GM21515 (cell line): Measurements from ENCODE around the gene CDC14B.

Experiments
- ATAC-seq: cut with Tn5 transposase; IDR thresholded peaks from one replicate; pipeline ENCODE4 v1.9.1; 2021; ENCODE audit not compliant: unreplicated experiment

CDC14B gene

DNA sequence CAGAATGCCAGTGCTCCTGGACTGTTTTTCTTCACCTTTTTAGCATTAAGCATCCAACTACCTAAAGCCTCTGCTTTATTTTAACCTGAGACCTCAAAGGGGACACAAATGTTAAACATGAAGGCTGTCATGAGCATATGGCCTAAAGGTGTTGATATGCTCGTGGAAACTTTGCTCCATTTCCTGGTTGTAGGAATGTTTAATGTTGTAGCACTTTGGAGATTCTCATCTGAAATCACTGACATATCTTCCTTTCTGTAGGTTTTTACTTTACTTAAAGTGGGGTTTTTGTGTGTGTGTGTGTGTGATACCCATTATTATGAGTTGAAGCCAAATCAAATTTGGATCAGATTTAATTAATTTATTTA is 132.6 kb downstream of the CDC14B start:
- ATAC-seq: no peak

DNA sequence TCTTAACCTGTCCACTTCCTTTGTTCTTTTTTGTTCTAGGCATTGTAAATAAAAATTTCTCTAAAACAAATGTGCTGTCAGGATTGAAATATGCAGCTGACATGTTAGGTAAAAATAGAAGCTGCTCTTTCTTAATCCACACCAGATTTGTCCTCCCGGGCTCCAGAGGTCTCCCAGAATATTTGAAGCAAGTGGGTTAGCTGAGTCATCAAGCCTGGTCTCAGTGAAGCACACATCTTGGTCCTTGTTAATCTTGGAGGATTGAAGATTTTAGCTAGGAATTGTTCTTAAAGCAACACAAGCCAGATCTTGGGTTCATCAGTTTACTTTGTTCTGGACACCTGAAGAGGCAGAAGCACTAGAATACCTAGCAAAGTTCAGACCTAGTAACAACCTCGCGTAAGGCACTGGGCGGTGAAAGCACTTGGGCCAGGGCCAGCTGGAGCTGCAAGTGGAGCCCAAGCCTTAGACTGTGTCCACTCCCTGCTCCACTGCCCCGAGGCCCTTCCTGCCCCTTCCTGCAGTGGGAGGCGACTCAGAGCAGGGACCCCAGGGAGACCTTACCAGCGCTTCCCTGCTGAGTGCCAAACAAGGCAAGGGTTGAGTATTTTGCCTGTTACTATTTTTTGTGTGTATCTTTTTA is 133.1 kb downstream of the CDC14B start:
- ATAC-seq: no peak

DNA sequence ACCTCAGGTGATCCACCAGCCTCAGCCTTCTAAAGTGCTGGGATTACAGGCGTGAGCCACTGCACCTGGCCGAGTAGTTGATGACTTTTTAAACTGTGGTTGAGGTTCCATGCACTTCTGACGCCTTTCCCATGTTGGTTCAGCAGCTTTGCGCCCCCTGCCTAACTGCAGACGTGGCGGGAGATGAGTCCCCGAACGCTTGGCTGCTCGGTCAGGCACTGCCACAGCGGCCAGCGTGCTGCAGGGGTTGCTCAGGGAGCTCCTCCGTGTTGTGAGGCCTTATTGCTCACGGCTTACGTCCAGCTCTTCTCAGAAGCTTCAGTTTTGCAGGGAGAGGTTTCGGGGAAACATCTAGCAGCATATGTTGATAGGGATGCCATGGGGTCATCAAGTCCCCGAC is 134.4 kb downstream of the CDC14B start:
- ATAC-seq: no peak

DNA sequence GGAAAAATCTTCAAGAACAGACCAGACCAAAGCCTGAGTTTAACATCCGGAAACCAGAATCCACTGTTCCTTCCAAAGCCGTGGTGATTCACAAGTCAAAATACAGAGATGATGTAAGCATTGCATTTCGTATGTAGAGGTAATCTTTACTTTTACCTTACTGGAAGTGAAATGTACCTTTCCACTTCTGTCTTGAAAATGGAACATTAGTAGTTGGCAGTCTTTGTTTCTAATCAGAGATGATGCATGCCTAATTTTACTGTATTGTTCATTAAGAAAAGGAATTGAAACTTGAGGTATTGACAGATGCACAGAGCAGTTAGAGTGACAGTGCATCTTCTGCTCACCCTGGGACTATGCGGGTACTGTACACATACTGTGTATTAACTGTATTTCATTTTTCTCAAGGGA is 135.1 kb downstream of the CDC14B start:
- ATAC-seq: peak; percentile 90

DNA sequence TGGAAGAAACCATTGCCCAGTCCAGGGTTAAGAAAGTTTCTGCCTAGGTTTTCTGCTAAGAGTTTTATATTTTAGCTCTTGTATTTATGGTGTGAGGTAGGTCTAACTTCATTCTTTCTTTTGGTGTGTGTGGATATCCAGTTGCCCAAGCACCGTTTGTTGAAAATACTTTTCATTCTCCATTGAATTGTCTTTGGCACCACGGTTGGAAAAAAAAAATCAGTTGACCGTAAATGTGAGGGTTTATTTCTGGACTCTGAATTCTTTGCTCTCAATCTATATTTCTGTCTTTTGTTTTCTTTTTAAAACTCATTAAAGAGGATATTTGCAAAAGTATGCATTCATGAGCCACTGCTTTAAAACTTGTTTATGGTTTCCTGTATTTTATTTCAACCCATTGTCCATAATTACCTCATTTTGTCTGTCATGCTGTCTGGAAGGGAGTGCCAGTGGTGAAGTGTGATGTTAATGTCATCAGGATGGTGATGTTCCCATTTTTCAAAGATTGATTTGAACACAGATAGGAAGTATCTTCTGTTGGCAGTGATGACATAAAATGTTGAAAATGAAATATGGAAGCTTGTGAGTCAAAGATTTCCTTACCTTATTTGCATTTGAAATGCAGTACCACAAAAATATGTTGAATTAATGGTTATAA is 135.8 kb downstream of the CDC14B start:
- no peak for ATAC-seq

DNA sequence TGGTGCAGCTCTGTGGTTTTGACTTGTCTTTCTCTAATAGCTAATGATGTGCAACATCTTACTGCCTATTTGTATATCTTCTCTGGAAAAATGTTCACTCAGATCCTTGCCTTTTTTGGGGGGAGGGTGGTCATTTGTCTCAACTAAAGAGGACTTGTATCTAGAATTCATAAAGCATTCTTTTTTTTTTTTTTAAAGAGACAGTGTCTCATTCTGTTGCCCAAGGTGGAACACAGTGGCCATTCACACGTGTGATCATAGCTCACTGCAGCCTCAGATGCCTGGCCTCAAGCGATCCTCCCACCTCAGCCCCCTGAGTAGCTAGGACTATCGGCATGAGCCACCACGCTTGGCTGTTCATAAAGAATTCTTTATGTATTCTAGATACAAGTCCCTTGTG is 136.4 kb downstream of the CDC14B start:
- ATAC-seq: no peak

DNA sequence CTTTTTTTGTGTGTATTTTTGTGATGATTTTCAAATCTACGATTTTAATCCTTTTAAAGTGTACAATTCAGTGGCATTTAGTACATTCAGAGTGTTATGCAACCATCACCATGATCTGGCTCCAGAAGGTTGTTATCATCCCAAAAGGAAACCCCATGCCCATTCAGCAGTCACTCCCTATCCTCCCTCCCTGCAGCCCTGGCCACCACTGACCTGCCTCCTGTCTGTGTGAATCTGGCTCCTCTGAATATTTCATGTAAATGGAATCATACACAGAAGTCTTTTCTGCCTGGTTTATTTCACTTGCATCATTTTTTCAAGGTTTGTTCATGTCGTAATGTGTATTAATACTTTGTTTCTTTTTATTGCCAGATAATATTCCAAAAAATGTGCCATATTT is 137.2 kb downstream of the CDC14B start:
- no peak for ATAC-seq

DNA sequence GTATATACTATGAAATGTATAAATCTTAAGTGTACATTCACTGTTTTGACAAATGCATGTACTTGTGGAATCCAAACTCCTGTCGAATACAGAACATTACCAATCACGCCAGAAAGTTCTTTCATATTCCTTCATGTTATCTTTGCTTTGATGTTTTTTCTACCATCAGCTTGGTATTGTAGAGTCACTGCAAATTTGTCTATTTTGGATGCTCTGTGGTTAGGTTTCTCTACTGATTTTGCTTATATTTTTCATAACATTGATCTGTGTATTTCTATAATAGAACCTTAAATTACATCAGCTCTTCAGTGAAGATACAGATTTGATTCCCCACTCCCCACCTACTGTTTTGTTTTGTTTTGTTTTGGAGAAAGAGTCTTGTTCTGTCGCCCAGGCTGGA is 138.9 kb downstream of the CDC14B start:
- ATAC-seq: no peak

DNA sequence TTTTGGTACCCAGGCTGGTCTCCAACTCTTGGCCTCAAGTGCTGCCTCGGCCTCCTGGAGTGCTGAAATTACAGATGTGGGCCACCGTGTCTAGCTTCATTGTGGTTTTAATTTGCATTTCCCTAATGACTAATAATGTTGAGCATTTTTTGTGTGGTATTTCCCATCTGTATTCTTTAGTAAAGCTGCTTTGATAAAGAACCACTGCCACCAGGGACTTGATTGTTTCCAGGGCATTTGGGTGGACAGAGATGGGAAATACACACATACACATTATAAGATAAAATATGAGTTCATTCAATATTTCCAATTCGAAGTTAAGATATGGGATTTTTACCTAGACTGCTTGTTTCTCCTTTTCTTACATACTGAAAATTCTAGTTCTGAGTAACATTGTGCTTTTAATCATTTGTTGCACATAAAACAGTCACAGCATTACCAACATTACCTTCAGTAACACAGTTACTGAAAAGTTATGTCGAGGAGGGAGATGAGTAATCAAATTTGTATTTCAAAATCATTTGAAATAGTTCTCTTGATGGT is 140.7 kb downstream of the CDC14B start:
- ATAC-seq: peak; percentile 65

DNA sequence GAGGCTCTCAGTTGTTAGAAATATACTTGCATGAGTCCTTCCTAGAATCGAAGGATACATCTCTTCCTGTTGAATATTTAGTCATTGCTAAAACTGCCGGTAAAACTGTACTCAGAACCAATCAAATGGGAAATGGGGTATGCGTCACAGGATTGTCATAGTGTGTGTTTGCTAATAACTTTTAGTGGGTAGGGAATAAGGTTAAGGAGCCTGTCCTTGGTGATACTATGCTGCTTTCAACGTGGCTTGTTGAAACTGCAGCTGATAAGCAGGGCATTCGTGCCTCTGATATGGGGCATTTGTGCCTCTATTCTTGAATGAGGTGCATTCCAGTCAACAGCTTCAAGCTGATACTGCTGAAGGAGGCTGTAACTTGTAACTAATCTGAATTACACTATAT is 143.1 kb downstream of the CDC14B start:
- ATAC-seq: no peak

DNA sequence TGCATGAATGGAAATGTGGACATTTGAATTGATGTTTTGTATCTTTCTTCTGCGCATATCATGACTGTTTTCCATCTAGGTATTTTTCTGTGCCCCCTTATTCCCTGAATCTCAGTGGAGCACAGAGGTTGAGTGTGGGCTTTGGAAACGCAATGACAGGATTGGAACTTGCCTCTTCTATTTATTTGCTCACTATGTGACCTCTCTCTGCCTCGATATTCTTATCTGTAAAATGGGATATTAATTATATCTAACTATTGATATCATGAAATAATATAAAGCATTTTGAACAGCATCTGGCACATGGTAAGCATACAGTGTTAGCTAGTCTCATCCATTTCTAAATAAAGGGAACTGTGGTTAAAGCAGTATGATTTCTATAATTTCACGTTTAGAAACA is 143.6 kb downstream of the CDC14B start:
- ATAC-seq: no peak

DNA sequence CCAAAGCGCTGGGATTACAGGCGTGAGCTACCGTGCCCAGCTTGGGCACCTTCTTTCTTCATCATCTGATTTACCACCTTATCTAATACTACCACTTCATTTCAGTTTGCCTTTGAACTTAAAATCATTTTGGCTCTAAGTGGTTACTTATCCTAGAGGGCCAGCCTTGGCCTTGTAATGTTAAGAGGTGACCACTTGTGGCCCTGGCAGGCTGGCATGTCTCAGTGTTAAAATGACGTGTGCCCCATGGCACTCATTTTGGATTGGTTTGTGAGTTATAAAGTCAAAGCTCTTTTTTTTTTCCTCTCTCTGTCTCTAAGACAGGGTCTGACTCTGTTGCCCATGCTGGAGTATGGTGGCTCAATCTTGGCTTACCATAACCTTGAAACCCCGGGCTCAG is 151.9 kb downstream of the CDC14B start:
- no peak for ATAC-seq

DNA sequence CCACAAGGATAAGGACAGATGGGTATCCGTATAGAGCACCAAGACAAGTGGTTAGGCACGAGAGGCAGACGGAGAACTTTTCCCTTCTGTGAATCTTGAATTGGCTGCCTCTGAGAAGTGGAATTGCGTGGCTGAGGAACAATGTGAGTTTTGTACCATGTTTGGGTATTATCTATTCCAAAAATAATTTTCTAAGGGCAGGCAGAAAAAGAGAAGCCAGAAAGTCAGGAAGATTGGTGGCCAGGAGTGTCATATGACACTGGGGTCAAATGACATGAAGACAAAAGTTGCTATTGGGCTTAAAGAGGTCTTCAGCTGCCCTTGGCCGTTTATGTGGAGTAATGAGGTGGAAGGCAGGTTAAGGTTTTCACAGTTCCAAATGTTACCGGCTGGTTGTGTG is 155.2 kb downstream of the CDC14B start:
- no peak for ATAC-seq

DNA sequence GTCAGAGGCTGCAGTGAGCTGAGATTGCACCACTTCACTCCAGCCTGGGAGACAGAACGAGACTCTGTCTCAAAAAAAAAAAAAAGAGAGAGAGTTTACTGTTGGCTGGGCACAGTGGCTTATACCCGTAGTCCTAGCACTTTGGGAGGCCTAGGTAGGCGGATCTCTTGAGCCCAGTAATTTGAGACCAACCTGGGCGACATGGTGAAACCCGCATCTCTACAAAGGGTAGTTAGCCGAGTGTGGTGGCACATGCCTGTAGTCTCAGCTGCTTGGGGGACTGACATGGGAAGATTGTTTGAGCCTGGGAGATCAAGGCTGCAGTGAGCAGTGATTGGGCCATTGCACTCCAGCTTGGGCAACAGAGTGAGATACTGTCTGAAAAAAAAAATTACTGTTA is 157.1 kb downstream of the CDC14B start:
- ATAC-seq: no peak

DNA sequence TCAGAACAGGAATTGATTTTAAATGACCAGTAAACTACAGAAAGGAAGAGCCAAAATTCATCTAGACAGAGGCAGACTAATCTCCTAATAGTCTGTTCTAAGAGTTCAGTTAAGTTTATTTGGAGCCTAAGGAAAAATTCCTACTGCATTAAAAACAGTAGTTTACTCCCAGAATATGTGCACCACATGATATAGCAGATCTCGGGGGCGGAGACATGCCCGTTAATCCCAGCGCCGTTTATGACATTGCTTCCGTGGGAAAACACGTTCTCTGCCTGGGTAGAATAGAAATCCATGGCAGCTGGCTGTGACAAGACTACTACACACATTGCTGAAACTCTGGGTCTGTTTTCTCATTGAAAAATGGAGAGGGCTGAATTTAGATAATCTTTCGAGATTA is 158.3 kb downstream of the CDC14B start:
- ATAC-seq: no peak

DNA sequence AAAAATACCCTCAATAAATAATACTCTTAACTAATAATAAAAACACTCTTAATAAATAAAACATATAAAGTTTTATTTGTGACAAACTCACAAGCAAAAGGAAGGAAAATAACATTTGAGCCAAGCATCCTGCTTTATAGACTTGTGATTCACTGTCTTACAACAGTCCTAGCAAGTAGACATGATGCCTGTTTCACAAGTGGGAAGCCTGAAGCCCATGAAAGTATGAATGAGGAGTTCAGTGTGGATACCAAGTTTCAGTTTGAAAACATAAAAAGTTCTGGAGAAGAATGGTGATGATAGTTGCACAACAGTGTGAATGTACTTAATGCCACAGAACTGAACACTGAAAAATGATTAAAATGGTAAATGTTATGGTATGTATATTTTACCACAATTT is 158.8 kb downstream of the CDC14B start:
- no peak for ATAC-seq

DNA sequence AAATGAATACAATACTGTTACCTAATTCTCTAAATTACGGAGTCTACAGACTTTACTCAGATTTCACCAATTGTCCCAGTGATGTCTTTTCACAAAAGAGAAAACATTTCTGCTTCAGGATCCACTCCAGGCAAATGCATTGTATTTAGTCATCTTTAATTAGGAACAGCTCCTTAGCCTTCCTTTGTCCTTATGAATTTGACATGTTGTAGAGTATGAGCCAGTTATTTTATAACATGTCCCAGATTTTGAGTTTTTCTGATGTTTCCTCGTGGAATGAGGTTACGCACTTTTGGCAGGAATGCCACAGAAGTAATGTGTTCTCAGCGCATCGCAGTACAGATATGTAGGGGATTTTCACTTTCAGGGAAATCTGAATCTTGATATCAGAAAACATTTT is 159.2 kb downstream of the CDC14B start:
- ATAC-seq: no peak

DNA sequence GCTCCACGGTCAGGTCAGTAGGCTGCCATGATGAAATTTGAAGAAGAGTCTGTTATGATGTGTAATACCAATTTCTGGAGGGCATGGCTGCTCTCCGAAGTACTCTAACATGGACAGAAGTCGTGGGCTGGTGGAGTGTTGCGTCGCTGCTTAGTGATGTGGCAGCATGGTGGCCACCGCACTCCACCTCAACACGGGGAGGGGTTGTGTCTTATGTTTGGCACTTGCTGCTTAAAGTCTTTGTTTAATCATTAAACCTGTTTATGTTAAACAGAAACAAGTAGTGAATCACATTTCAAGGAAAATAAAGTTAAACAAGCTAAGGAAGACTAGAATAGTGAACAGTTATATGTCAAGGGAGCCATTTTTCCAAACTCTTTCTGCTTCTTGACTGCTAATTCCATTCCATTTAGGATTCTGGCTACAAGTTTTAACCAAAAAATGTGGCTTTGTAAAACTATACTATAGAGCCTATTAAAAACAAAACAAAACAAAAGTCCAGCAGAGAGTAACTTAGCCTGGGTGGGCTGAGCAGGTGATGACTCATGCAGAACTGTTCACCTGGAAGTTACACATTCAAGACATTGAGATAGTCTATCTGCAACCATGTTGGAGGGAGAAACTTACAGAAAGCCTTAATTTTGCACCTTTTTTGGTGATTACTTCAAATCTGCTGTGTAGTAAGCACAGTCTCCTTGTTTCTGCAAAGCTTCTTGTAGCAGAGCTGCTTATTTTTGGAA is 160.2 kb downstream of the CDC14B start:
- ATAC-seq: no peak

DNA sequence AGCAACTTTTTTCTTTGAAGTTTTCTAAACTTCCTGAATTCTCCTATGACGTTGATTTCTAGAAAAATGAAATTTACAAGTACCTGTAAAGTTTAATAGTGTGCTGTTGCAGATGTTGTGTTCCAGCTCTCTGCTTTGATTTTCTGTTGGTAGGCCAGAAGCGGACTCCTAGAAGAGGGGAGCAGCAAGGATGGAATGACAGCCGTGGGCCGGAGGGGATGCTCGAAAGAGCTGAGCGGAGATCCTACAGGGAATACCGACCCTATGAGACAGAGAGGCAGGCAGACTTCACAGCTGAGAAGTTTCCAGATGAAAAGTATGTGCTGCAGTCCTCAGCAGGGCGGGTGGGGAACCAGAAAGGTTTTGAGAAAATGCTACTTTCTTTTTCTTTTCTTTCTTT is 161.4 kb downstream of the CDC14B start:
- no peak for ATAC-seq

DNA sequence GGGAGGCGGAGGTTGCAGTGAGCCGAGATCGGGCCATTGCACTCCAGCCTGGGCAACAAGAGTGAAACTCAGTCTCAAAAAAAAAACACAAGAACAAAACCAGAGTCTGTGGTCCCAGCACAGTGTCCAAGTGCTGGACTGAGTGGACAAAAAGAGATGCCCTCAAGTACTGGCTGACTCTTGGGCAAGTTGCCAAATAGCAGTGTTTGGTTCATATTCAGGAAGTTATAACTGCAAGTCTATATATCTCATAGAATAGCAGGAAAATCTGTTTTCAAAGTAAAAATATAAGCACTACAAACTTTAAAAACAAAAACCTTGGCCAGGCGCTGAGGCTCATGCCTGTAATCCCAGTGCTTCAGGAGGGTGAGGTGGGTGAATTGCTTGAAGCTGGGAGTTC is 162.4 kb downstream of the CDC14B start:
- no peak for ATAC-seq

DNA sequence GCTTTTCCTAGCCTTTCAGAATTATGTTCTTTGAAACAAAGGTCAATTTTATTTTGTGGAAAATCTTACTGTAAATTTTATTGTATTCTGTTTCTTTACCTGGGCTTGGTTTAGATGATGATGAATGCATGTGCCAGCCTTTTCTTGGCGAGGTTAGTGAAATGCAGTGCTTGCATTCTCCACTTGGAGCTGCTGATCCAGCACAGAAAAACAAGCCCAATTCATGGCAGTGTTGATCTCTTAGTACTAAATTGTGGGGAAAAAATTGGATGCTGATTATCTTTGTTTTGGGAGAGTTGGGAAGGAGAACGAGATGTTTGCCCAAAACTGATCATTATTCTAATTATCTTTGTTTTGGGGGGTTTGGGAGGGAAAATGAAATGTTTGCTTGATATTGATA is 166.0 kb downstream of the CDC14B start:
- no peak for ATAC-seq
